Fibroblast of the aortic adventitia (primary cell): ENCODE data around the gene STK38. TPM values are rescaled to one million over a fixed set of nuclear protein-coding genes. Genes with fewer than 3 reads are reported as not detected.
"Not testable (repeated sequence)": the region's sequence is repeated elsewhere in the genome, so short reads cannot be mapped to it uniquely, and the experiment has no call there.

ENCODE experiments used
- DNase-seq: peaks from one replicate; pipeline ENCODE4 v3.0.0-alpha.2; 2010; ENCODE audit warnings: low read depth
- H3K4me3 ChIP-seq: 2 replicates; pipeline ENCODE4 v1.5.1; 2011; ENCODE audit warnings: low read depth, mild to moderate bottlenecking, control low read depth, low read length, moderate library complexity
- total RNA-seq: library from RNA; depleted of rRNA; stranded (reverse); fragments of >200 nt; gene quantifications from 2 replicates; pipeline ENCODE4 v1.2.3, GENCODE V29; 2012; ENCODE audit warnings: low replicate concordance
- TF ChIP-seq, protein P1 (sequence below): IDR thresholded peaks from 2 replicates; pipeline ENCODE4 v1.5.1; 2011; ENCODE audit warnings: mild to moderate bottlenecking, low read length, control low read depth, inconsistent platforms; ENCODE audit not compliant: insufficient read depth

Gene STK38
- total RNA-seq, 1 donor: 34.3 TPM

DNA sequence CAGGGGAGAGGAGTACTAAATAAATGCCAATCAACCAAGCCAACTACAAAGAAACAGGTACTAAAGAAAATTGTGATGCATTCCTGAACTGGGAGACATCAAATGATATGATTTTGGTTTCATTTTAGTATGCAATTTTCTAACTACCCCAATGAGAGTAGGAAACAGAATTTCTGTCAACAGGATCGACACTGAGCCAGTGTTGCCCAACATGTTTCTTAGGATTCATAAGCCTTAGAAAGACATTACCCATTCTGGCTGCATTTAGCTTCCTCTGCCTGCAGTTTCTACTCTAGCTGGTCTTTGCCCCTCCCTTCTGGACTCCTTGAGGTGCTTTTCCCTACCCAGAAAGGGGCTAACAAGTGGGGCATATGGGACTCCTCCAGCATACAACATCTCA is 54.7 kb downstream of the STK38 start:
- no peak overlapping the region for H3K4me3 ChIP-seq
- DNase-seq: no peak
- TF ChIP-seq, protein P1, sequence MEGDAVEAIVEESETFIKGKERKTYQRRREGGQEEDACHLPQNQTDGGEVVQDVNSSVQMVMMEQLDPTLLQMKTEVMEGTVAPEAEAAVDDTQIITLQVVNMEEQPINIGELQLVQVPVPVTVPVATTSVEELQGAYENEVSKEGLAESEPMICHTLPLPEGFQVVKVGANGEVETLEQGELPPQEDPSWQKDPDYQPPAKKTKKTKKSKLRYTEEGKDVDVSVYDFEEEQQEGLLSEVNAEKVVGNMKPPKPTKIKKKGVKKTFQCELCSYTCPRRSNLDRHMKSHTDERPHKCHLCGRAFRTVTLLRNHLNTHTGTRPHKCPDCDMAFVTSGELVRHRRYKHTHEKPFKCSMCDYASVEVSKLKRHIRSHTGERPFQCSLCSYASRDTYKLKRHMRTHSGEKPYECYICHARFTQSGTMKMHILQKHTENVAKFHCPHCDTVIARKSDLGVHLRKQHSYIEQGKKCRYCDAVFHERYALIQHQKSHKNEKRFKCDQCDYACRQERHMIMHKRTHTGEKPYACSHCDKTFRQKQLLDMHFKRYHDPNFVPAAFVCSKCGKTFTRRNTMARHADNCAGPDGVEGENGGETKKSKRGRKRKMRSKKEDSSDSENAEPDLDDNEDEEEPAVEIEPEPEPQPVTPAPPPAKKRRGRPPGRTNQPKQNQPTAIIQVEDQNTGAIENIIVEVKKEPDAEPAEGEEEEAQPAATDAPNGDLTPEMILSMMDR: no peak

DNA sequence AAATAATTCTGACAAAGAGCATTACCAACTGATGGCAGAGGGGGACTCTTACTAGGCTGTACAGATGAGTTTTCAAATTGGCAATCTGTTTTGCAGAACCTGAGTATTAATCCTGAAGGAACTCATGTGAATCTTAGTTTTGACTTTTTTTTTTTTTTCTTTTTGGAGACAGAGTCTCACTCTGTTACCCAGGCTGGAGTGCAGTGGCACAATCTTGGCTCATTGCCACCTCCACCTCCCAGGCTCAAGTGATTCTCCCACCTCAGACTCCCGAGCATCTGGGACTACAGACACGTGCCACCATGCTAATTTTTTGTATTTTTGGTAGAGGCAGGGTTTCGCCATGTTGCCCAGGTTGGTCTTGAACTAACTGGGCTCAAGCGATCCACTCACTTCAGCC is 55.2 kb downstream of the STK38 start:
- no peak for DNase-seq
- no peak overlapping the region for H3K4me3 ChIP-seq
- TF ChIP-seq, protein P1: no peak

DNA sequence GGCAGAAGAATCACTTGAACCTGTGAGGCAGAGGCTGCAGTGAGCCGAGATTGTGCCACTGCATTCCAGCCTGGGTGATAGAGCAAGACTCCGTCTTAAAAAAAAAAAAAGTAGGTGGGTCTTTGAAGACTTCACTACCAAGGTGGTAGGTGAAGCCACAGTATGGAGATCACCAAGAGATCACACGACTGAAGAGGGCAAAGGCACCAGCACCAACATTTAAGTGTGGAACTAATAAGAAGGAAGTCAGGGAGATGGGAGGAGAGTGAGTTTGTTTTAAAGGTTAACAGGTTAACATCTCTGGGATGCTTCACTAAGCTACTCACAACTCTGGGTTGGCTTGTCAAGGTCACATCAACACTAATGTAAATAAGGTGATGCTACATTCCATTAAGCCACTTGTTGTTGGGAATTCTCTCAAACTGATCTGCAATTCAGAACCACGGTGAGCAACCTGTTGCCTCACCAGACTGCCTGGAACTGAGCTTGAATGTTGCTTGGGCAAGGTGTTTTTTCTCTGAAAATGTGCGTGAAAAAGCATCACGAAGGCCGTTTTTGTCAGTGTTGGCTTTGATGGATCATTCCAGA is 55.8 kb downstream of the STK38 start:
- H3K4me3 ChIP-seq: no peak overlapping the region
- no peak for DNase-seq
- TF ChIP-seq, protein P1: no peak

DNA sequence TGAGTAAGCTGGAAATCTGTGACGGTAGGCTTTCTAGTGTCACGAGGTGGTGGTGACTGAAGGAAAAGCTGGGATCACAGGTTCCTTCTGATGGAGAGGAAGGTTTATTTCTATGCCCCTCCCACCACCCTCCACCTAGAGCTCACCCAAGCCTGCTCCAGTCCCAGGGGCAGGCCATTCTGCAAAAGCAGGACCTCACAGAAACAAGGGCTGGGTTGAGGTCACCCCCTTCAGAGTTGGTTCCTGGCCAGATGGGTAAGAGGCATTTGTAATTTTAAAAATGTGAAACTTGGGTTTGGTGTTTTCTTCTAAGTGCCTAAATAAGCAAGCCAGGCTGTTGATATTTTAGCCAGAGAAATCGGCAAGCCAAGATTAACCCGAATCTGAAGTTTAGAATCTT is 57.9 kb downstream of the STK38 start:
- TF ChIP-seq, protein P1: no peak
- no peak for DNase-seq
- no peak overlapping the region for H3K4me3 ChIP-seq

DNA sequence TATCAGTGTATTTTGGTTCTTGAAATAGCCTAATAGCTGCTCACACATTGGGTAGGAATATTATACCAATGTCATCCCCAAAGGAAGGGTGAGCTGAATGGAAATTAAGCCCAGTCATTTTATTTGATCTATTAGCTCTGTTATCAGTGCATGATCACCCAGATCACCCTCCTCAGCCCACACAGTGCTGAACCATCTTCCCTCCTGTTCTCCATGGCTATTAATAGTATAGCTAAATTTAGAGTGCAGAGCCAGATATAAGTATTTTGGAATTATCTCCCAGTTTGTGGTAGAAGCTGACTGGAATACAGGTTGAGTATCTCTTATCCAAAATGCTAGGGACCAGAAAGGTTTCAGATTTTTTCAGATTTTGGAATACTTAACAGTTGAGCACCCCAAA is 59.1 kb downstream of the STK38 start:
- no peak for DNase-seq
- no peak overlapping the region for H3K4me3 ChIP-seq
- TF ChIP-seq, protein P1: no peak

DNA sequence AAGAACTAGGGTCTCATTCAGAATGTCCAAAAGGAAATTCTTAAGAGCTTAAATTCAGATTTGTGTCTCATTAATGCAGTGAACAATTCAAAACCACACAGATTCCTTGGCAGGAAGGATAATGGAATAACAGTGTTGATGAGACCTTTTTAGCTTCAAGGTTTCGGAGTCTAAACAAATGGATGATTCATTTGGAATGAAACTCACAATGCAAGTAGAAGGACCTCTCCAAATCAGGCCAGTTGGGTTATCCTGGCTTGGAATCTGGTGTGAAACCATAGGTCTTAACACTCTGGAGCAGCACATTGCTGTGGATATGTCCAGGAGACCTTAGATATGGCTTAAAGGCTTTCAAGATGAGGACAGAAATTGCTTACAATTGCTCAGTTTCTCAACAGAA is 59.6 kb downstream of the STK38 start:
- no peak overlapping the region for H3K4me3 ChIP-seq
- TF ChIP-seq, protein P1: no peak
- peak; percentile 33 for DNase-seq

DNA sequence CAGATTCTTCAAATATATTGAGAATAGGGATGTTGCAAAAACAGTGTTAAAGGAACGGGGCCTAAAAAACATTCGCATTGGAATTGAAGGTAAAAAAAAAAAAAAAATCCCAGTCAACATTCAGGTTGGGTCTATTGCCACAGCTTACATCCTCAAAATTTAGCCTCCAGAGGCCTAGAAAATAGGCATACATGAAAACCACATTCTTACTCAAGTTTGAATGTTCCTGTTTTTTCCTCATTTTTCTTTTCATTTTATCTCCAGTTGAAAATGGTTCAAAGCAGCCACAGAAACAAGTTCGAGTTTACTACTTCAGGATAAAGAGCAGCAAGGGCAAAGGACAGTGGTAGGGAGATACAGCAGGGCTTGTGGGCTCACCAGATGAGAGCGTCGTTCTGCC is 62.5 kb downstream of the STK38 start:
- TF ChIP-seq, protein P1: no peak
- H3K4me3 ChIP-seq: no peak overlapping the region
- no peak for DNase-seq

DNA sequence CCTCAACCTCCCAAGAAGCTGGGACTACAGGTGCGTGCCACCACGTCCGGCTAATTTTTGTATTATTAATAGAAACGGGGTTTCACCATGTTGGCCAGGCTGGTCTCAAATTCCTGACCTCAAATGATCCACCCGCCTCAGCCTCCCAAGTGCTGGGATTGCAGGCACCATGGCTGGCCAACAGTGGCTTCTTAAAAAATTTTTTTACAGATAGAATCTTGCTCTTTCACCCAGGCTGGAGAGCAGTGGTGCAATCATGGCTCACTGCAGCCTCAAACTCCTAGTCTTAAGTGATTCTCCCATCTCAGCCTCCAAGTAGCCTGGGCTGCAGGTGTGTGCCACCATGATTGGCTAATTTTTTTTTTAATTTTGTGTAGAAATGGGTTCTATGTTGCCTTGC is 64.0 kb downstream of the STK38 start:
- H3K4me3 ChIP-seq, DNase-seq: not testable (repeated sequence)
